Midbrain (tissue), 1 donor: ENCODE measurements around the gene CES2.
A peak's percentile ranks its signal among the peaks of the same experiment; 100 is the strongest.
"Not testable (repeated sequence)": the region's sequence is repeated elsewhere in the genome, so short reads cannot be mapped to it uniquely, and the experiment has no call there.

Source experiments
- DNase-seq: peaks from one replicate; lab custom pipeline; 2025; lab: John Stamatoyannopoulos, UW

The CES2 gene

DNA sequence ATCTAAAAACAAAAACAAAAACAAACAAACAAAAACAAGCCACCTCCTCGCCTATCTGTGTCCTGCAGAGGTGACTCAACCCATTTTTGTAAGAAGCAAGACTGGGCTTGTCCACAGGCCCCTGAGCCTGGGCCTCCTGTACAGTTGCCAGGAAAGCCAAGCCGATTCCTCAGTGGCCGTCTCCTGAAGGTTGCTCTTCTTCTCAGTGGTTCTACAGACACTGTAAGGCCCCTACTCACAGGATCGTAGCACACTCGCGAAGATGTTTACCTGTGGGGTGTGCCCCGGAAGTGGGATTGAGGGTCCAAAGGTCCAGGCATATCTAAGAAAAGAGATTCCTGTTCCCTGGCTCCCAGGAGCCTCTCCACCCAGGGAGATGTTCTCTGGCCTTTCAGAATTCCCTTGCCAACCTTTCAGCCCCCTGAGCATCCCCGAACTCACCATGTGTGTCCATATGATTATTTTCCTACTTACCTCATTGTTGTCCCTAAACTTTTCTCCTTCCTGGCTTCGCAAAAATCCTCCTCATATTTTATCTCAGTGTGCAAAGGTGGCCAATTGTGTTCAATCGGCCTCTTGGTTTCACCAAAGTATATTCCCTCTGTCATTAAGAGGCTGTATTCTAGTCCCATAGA is 18.3 kb downstream of the CES2 start:
- no peak for DNase-seq

DNA sequence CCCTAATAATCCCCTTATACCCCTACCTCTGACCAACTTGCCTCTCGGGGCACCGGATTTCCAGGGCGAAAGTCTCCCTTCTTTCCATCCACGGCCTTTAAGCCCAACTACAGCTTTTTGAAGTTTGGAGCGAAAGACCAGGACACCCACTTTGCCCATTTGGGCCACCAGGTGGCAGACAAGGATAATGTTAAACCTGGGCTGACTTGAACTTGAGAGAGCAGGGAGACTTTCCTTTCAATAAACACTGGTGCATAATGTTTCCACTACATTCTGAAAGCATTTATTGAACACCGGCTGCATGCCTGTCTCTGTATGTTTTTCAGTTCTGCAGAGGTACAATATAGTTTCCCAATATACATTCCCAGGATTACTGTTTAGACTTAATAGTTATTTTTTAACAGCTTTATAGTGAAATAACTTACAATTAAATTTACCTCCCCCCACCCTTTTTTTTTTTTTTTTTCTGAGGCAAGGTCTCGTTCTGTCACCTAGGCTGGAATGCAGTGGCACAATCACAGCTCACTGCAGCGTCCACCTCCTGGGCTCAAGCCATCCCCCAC is 18.9 kb downstream of the CES2 start:
- DNase-seq, result peak; percentile 79

DNA sequence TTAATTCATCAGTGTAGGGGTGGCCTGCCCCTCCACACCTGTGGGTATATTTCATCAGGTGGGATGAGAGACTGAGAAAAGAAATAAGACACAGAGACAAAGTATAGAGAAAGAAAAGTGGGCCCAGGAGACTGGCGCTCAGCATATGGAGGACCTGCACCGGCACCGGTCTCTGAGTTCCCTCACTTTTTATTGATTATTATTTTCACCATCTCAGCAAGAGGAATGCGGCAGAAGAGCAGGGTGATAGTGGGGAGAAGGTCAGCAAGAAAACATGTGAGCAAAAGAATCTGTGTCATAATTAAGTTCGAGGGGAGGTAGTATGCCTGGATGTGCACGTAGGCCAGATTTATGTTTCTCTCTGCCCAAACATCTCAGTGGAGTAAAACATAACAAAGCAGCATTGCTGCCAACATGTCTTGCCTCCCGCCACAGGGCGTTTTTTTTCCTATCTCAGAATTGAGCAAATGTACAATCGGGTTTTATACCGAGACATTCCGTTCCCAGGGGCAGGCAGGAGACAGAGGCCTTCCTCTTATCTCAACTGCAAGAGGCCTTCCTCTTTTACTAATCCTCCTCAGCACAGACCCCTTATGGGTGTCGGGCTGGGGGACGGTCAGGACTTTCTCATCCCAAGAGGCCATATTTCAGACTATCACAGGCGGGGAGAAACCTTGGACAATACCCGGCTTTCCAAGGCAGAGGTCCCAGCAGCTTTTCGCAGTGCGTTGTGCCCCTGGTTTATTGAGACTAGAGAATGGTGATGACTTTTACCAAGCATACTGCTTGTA is 20.2 kb downstream of the CES2 start:
- DNase-seq, result not testable (repeated sequence)

DNA sequence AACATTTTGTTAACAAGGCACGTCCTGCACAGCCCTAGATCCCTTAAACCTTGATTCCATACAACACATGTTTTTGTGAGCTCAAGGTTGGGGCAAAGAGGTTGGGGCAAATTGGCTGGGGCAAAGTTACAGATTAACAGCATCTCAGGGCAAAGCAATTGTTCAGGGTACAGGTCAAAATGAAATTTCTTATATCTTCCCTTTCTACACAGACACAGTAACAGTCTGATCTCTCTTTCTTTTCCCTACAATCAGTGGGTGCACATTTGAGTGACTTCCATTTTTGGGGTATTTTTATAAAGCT is 20.8 kb downstream of the CES2 start:
- not testable (repeated sequence) for DNase-seq

DNA sequence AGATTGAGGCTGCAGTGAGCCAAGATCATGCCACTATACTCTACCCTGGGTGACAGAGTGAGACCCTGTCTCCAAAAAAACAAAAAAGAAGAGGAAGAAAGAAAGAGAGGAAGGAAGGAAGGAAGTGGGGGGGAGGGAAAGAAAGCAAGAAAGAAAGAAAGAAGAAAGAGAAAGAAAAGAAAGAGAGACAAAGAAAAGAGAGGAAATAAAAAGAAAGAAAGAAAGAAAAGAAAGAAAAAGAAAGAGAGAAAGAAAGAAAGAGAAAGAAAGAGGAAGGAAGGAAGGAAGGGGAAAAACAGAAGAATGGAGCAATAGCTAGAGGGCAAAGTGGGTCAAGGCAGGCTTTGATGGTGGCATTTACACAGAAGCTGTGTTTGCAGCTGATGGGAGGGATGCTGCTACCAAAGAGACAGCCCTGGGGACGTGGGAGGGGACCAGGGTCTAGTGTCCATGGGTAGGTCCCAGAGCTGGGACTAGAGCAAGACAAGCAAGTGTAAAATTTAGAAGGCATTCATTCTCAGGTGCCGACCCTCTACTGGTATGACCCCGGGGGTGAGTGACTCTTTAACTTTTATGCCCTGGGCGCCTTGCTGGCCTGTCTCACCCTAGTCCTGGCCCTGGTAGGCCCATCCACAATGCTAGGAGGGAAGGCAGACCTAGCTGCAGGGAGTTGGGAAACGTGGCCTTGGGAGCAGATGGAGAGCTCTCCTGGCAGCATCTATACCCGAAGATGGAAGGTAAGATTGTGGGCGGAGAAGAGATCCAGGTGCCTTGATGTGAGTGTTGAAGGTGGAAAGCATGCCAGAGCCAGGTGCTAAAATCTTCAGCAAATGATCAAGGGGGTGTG is 23.8 kb downstream of the CES2 start:
- no peak for DNase-seq

DNA sequence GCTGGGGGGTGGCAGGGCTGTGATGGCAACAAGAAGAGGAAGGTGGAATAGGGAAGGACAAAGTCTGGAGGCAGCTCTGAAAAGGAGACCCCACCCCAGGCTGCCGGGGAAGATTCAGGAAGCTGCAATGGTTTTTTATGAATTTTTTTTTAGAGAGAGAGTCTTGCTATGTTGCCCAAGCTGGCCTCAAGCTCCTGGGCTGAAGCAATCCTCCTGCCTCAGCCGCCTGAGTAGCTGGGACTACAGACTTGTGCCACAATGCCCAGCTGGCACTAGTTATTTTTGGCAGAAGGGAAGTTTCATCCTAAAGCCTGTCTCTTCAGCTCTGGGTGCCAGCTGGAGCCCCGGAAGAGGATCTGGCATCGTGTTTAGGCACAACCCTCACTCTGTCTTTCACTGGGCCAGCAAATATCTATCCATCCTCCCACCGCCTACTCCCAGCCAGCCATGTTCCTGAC is 24.4 kb downstream of the CES2 start:
- no peak for DNase-seq

DNA sequence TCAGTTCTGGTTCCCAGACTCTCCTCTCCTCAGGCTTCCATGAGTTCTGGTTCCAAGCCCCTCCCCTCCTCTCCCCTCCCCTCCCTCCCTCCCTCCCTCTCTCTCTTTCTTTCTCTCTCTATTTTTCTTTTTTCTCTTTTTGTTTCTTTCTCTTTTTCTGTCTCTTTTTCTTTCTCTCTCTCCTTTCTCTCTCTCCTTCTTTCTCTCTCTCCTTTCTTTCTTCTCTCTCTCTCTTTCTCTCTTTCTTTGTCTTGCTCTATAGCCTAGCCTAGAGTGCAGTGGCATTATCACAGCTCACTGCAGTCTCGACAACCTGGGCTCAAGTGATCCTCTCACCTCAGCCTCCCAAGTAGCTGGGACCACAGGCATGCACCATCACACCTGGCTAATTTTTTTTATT is 25.0 kb downstream of the CES2 start:
- no peak for DNase-seq

DNA sequence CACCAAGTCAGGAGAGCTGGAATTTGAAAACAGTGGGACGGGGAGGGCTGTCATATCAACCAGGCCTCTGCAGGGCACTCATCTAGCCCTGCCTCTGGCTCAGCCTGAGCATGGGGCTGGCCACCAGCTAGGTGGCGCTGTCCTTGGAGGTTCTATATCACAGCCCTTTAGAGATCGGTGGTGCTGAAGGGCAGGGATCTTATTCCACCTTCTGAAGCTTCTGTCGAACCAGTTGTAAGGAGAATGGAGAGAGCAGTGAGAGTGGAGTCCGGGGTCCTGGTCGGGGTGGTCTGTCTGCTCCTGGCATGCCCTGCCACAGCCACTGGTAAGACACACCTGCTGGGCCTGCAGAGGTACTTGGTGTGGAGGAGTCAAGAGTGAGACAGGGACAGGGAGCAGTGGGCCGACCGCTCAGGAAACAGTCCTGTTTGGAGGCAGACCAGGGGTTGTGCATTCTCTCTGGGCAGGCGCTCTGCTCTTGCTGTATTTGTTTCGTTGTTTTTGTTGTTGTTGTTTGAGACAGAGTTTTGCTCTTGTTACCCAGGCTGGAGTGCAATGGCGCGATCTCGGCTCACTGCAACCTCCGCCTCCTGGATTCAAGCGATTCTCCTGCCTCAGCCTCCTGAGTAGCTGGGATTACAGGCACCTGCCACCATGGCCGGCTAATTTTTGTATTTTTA is 25.9 kb downstream of the CES2 start, which contains the start of gene CES3:
CES3 (plus strand) TSS at position 202 of the 680 bp plus-strand sequence; CDS start at position 244, 42 bp downstream.
- DNase-seq, result peak; percentile 34

DNA sequence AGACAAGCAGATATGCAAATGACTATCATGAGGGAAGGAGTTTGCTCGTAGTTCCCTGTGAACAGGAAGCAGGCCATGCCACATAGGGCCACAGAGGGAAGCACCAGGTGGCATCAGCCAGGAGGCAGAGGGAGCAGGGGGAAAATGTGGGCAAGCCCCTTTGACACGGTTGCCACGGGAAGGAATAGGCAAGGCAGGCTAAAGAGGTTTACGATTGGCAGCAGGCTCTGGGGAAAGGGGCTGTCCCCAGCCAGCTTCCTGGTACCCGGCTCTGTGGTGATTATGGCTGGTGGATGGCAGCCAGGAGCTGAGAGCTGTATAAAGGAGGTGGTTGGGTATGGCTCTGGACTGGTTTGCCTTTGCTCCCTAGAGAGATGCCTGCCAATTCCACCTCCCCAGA is 26.6 kb downstream of the CES2 start:
- DNase-seq, result no peak

DNA sequence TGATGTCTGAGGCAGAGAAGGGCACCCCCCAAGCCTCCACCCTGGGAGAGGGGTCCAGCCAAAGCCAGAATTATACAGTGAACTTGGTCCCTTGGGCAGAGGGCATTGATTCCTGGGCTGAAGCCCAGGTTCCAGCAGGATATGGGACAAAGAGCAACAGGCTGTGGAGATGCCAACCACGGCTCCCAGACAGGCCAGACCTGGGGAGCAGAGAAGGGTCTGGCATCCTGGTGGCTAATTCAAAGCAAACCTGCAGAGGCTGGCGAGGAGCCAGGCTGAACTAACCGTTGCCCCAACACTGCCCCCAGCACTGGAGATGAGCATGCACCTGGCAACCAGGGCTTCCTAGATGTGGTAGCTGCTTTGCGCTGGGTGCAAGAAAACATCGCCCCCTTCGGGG is 28.7 kb downstream of the CES2 start:
- no peak for DNase-seq

DNA sequence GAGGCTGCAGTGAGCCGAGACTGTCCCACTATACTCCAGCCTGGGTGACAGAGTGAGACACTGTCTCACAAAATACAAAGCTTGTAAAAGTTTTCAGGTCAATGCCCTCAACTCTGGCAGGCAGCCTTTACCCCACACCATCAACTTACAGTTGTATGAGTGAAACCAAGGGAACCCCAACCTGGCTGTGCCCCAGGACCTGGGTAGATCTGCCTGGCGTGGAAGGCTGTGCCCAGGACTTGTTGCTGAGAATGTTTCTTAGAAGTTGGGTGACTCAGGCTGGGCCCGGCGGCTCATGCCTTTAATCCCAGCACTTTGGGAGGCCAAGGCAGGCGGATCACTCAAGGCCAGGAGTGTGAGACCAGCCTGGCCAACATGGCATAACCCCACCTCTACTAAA is 33.5 kb downstream of the CES2 start:
- DNase-seq, result no peak

DNA sequence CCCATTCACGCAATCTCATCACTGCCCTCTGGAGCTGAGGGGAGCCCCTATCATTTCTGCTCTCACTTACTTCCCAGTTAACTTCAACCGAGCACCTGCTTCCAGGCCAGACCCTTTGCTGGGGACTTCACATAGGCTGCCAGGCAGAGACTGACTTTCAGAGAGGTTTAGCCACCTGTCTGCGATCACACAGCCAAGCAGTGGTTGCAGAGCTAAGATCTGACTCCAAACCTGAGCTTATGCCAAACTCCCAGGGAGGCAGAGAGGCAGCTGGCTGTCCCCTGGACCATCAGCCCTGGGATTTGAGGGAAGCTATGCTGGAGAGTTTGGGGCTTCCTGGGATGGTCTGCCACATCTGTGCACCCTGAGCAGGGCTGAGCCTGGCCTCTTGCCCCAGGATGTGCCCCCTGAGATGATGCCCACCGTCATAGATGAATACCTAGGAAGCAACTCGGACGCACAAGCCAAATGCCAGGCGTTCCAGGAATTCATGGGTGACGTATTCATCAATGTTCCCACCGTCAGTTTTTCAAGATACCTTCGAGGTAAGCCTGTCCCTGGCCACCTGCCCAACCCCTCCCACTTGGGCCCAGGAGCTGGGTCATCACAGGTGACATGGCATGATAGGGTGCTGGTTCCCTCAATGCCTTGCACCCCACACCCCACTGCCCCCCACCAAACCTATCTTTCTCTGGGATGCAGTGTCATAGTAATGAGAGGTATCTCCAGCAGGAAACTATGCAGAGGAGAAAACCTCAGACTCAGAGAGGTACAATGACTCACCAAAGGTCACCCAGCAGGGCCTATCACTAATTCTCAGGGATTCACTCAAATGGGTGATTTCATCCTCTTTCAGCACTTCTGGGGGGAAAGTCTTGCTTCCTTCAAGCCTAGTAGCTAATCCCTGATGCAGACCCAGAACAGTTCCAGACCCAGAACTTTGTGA is 35.7 kb downstream of the CES2 start:
- no peak for DNase-seq

DNA sequence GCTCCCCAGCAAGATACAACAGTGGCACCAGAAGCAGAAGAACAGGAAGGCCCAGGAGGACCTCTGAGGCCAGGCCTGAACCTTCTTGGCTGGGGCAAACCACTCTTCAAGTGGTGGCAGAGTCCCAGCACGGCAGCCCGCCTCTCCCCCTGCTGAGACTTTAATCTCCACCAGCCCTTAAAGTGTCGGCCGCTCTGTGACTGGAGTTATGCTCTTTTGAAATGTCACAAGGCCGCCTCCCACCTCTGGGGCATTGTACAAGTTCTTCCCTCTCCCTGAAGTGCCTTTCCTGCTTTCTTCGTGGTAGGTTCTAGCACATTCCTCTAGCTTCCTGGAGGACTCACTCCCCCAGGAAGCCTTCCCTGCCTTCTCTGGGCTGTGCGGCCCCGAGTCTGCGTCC is 37.7 kb downstream of the CES2 start:
- DNase-seq, result no peak

DNA sequence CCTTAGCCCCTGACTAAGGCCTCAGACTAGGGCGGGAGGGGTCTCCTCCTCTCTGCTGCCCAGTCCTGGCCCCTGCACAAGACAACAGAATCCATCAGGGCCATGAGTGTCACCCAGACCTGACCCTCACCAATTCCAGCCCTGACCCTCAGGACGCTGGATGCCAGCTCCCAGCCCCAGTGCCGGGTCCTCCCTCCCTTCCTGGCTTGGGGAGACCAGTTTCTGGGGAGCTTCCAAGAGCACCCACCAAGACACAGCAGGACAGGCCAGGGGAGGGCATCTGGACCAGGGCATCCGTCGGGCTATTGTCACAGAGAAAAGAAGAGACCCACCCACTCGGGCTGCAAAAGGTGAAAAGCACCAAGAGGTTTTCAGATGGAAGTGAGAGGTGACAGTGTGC is 38.4 kb downstream of the CES2 start:
- DNase-seq, result no peak

DNA sequence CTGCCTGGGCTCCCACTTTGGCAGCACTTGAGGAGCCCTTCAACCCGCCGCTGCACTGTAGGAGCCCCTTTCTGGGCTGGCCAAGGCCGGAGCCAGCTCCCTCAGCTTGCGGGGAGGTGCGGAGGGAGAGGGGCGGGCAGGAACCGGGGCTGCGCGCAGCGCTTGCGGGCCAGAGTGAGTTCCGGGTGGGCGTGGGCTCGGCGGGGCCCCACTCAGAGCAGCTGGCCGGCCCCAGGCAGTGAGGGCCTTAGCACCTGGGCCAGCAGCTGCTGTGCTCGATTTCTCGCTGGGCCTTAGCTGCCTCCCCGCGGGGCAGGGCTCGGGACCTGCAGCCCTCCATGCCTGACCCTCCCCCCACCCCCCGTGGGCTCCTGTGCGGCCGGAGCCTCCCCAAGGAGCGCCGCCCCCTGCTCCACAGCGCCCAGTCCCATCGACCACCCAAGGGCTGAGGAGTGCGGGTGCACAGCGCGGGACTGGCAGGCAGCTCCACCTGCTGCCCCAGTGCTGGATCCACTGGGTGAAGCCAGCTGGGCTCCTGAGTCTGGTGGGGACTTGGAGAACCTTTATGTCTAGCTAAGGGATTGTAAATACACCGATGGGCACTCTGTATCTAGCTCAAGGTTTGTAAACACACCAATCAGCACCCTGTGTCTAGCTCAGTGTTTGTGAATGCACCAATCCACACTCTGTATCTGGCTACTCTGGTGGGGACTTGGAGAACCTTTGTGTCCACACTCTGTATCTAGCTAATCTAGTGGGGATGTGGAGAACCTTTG is 39.0 kb downstream of the CES2 start:
- not testable (repeated sequence) for DNase-seq

DNA sequence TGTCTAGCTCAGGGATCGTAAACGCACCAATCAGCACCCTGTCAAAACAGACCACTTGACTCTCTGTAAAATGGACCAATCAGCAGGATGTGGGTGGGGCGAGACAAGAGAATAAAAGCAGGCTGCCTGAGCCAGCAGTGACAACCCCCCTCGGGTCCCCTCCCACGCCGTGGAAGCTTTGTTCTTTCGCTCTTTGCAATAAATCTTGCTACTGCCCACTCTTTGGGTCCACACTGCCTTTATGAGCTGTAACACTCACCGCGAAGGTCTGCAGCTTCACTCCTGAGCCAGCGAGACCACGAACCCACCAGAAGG is 39.6 kb downstream of the CES2 start:
- DNase-seq, result not testable (repeated sequence)

DNA sequence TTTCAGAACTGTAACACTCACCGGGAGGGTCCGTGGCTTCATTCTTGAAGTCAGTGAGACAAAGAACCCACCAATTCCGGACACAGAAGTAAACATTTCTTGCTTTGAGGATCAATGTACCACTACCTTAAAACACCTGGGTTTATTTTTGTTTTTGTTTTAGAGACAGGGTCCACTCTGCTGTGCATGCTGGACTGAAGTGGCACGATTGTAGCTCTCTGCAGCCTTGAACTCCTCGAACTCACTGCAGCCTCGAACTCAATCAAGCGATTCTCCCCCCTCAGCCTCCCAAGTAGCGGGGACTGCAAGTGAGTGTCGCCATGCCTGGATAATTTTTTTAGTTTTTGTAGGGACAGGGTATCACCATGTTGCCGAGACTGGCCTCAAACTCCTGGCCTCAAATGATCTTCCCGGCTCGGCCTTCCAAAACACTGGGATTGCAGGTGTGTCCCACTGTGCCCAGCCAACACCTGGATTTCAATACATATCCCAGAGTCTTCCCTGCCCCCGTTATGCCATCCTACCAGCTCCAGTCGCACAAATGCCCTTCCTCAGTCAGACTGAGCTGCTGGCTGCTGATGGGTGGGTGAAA is 40.1 kb downstream of the CES2 start:
- no peak for DNase-seq

DNA sequence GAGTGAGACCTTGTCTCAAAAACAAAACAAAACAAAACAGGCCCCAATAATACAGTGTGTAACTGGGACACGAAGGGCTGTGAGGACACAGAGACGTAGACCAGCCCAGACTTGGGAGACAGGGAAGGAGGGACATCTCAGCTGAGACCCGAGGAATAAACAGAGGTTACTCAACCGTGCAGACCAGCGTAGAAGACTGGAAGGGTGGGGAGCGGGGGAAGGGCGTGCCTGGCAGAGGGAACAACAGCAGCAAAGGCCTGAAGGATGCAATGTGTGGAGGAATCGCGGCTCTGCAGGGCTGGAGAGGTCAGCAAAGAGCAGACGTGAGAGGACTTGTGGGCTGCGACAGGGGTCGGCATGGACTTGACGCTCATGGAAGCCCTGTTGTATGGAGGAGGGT is 41.4 kb downstream of the CES2 start:
- no peak for DNase-seq

DNA sequence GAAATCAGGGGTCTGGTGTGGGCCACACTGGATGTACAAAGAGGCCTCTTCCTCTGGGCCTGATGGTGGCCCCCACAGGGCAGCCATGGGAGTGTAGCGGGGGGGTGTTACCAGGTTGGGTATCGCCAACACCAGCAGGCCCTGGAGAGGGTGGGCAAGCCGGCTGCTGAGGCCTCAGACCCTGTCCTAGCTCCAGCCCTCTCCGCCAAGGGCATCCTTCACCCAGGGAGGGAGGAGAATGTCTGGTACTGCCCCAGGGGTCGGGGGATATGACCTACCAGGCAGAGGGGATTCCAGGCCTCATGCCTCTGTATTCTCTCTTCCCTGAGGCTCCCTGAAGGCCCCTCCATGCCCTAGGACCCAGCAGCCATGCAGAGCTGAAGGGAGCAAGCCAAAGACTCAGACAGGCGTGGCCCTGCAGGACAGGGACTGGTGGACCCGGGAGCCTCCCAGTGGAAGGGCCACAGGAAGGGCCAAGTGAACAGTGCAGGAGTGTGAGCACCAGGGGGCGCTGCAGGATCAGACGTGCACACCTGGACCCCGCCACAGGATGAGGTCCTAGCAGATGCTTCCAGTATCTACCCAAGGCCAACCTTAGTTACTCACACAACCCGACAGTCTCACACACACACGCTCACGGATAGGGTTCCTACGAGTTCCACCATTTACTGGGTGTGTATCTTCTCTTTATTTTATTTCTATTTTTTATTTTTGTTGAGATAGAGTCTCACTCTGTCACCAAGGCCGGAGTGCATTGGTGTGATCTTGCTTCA is 42.2 kb downstream of the CES2 start:
- DNase-seq, result peak; percentile 93
